Measurements from ENCODE around the gene KIAA1328. TPM values are rescaled to one million over a fixed set of nuclear protein-coding genes. Genes with fewer than 3 reads are reported as not detected.

The KIAA1328 gene
- total and polyA plus RNA-seq, 11 donors, result 1.4 to 6.4 (median 4.0) TPM

- Histone ChIP-seq H3K27ac (no peak overlapping the region), H3K27me3 (peaks cover 5 to 60% (median 17%) of the 10 kb centered on the region in 9 donors), H3K4me1 (peaks cover 0 to 8% (median 0%) of the 10 kb centered on the region in 12 donors), H3K4me3 (no peak overlapping the region), H3K9me3 (no peaks in the 10 kb centered on the region), H3K36me3 (no peaks in the 10 kb centered on the region)
- TF ChIP-seq CTCF (IDR thresholded peaks at IDR 0.05) (no peak), POLR2A (IDR thresholded peaks at IDR 0.05) (no peak)
- ATAC-seq, result no peak
- WGBS, 4 donors, result 46 to 62% (median 47%) methylated on average over 11 of the region's 11 CpGs
- peak in 1 of 5 donors; percentile 7 for DNase-seq
- intact Hi-C loops (cut with DNase I), result no loop called here
Observed at GRCh38 chr18:37258819-37259218, 429.9 kb downstream of the KIAA1328 start.

- intact Hi-C loops (cut with DNase I), result no loop called here
- Histone ChIP-seq H3K27me3 (peaks cover 0 to 52% (median 14%) of the 10 kb centered on the region in 9 donors), H3K36me3 (no peaks in the 10 kb centered on the region), H3K27ac (no peak overlapping the region), H3K4me3 (no peak overlapping the region), H3K9me3 (no peaks in the 10 kb centered on the region), H3K4me1 (no peaks in the 10 kb centered on the region)
- ATAC-seq (no peak), DNase-seq (peak in 1 of 5 donors; percentile 40)
- 67 to 78% (median 75%) methylated on average over 5 of the region's 5 CpGs for WGBS, 4 donors
- TF ChIP-seq POLR2A (IDR thresholded peaks at IDR 0.05), result no peak
- no peak for TF ChIP-seq CTCF (IDR thresholded peaks at IDR 0.05)
Observed at GRCh38 chr18:37259711-37260110, 430.8 kb downstream of the KIAA1328 start.

GRCh38 chr18:37260367-37261093, 431.6 kb downstream of the KIAA1328 start:
- 74 to 81% (median 77%) methylated on average over 10 of the region's 10 CpGs for WGBS, 4 donors

More at GRCh38 chr18:37260367-37261093, 431.6 kb downstream of the KIAA1328 start:
- H3K9me3 ChIP-seq, result no peaks in the 10 kb centered on the region
- no peaks in the 10 kb centered on the region for H3K4me1 ChIP-seq
- H3K27me3 ChIP-seq, result peaks cover 0 to 50% (median 7%) of the 10 kb centered on the region in 9 donors
- ATAC-seq (no peak), DNase-seq (peak in 1 of 5 donors; percentile 25)
- TF ChIP-seq POLR2A (IDR thresholded peaks at IDR 0.05), result no peak
- TF ChIP-seq CTCF (IDR thresholded peaks at IDR 0.05), result no peak
- no peak overlapping the region for H3K27ac ChIP-seq
- no peaks in the 10 kb centered on the region for H3K36me3 ChIP-seq
- intact Hi-C loops (cut with DNase I), result no loop called here
- H3K4me3 ChIP-seq, result no peak overlapping the region

All from heart left ventricle (tissue), 16 donors.